ENCODE results near the gene DCAF11.
A peak's percentile ranks its signal among the peaks of the same experiment; 100 is the strongest.

The DCAF11 gene

GRCh38 chr14:24146978-24147760 is 32.6 kb downstream of the DCAF11 start, which contains the start of gene RNF31:
TSS of gene RNF31 (plus strand) at chr14:24147498. CDS start at chr14:24147699, 201 bp downstream.
- TF ChIP-seq CTCF (IDR thresholded peaks at IDR 0.05; ENCODE audit: insufficient read depth, low read depth, low read length, missing control alignments): no peak
- DNase-seq (ENCODE audit: low read depth): peak; percentile 100
- peak within 1 kb of the TSS; percentile 87 for H3K4me3 ChIP-seq (ENCODE audit: low read length)

- no peak for TF ChIP-seq CTCF (IDR thresholded peaks at IDR 0.05; ENCODE audit: insufficient read depth, low read depth, low read length, missing control alignments)
- H3K4me3 ChIP-seq (ENCODE audit: low read length): peak overlapping the region; percentile 87
- DNase-seq (ENCODE audit: low read depth): no peak
Measured at GRCh38 chr14:24147761-24148428, 33.3 kb downstream of the DCAF11 start.

GRCh38 chr14:24149302-24149969 is 34.9 kb downstream of the DCAF11 start:
- H3K4me3 ChIP-seq (ENCODE audit: low read length): no peak overlapping the region
- no peak for TF ChIP-seq CTCF (IDR thresholded peaks at IDR 0.05; ENCODE audit: insufficient read depth, low read depth, low read length, missing control alignments)
- no peak for DNase-seq (ENCODE audit: low read depth)

- DNase-seq (ENCODE audit: low read depth): no peak
- no peak overlapping the region for H3K4me3 ChIP-seq (ENCODE audit: low read length)
- TF ChIP-seq CTCF (IDR thresholded peaks at IDR 0.05; ENCODE audit: insufficient read depth, low read depth, low read length, missing control alignments): no peak
Measured at GRCh38 chr14:24150061-24150460, 35.5 kb downstream of the DCAF11 start.

GRCh38 chr14:24150567-24150966 is 36.0 kb downstream of the DCAF11 start:
- no peak for TF ChIP-seq CTCF (IDR thresholded peaks at IDR 0.05; ENCODE audit: insufficient read depth, low read depth, low read length, missing control alignments)
- H3K4me3 ChIP-seq (ENCODE audit: low read length): no peak overlapping the region
- no peak for DNase-seq (ENCODE audit: low read depth)

GRCh38 chr14:24150993-24151392 is 36.4 kb downstream of the DCAF11 start:
- no peak for TF ChIP-seq CTCF (IDR thresholded peaks at IDR 0.05; ENCODE audit: insufficient read depth, low read depth, low read length, missing control alignments)
- no peak overlapping the region for H3K4me3 ChIP-seq (ENCODE audit: low read length)
- DNase-seq (ENCODE audit: low read depth): no peak

All from epithelial cell of esophagus (primary cell).